Karpas-422 (cell line): ENCODE results near the gene C21orf91. TPM values are rescaled to one million over a fixed set of nuclear protein-coding genes. Genes with fewer than 3 reads are reported as not detected.
A peak's percentile ranks its signal among the peaks of the same experiment; 100 is the strongest.

ENCODE experiments used
- DNase-seq: peaks from one replicate; pipeline ENCODE4 v3.0.0-alpha.2; 2015
- H2AFZ ChIP-seq: fragments of 200-600 bp; sonication (generic); 2 replicates; pipeline ENCODE4 v1.6.1; 2014; ENCODE audit warnings: antibody characterized with exemption, low read length, mixed read lengths
- H3K27ac ChIP-seq: fragments of 200-600 bp; sonication (generic); 2 replicates; pipeline ENCODE4 v1.5.1; 2014; ENCODE audit warnings: mild to moderate bottlenecking, low read length, moderate library complexity
- H3K27me3 ChIP-seq: fragments of 200-600 bp; sonication (generic); 2 replicates; pipeline ENCODE4 v1.6.1; 2014; ENCODE audit warnings: low read length, mixed read lengths
- H3K36me3 ChIP-seq: fragments of 200-600 bp; sonication (generic); 2 replicates; pipeline ENCODE4 v1.6.1; 2014; ENCODE audit warnings: low read length, mixed read lengths; ENCODE audit not compliant: insufficient read depth
- H3K4me1 ChIP-seq: fragments of 200-600 bp; sonication (generic); 2 replicates; pipeline ENCODE4 v1.6.1; 2014; ENCODE audit warnings: mild to moderate bottlenecking, low read length, mixed read lengths
- H3K4me2 ChIP-seq: fragments of 200-600 bp; sonication (generic); 2 replicates; pipeline ENCODE4 v1.6.1; 2014; ENCODE audit warnings: low read length, low read depth, mild to moderate bottlenecking; ENCODE audit not compliant: poor library complexity, severe bottlenecking
- H3K4me3 ChIP-seq: fragments of 200-600 bp; sonication (generic); 2 replicates; pipeline ENCODE4 v1.5.1; 2014; ENCODE audit warnings: mild to moderate bottlenecking, antibody characterized with exemption, low read length, mixed read lengths
- H3K79me2 ChIP-seq: fragments of 200-600 bp; sonication (generic); 2 replicates; pipeline ENCODE4 v1.6.1; 2014; ENCODE audit warnings: mild to moderate bottlenecking, low read length, mixed read lengths
- H3K9ac ChIP-seq: fragments of 200-600 bp; sonication (generic); 2 replicates; pipeline ENCODE4 v1.6.0; 2014; ENCODE audit warnings: low read length
- H3K9me2 ChIP-seq: fragments of 200-600 bp; sonication (generic), shearing (Covaris generic); replicated peaks from 2 replicates; pipeline ENCODE4 v1.6.0; 2014; ENCODE audit warnings: mild to moderate bottlenecking, low read length, moderate library complexity; ENCODE audit not compliant: insufficient read depth
- H3K9me3 ChIP-seq: fragments of 300-700, 200-600 bp; sonication (generic); 2 replicates; pipeline ENCODE4 v1.6.1; 2014; ENCODE audit warnings: low read length, mixed read lengths
- H4K20me1 ChIP-seq: fragments of 200-600 bp; sonication (generic); 2 replicates; pipeline ENCODE4 v1.6.1; 2014; ENCODE audit warnings: mild to moderate bottlenecking, antibody characterized with exemption, low read length, low read depth; ENCODE audit not compliant: insufficient read depth
- total RNA-seq: library from RNA; depleted of rRNA; stranded (reverse); fragments of >200 nt; shearing (Covaris generic); gene quantifications from 2 replicates; pipeline ENCODE4 v1.2.3, GENCODE V29; 2014; ENCODE audit warnings: low replicate concordance

Gene C21orf91
- total RNA-seq, 1 experiment from 2014 or later = 37.4 TPM

- Histone ChIP-seq H3K4me2 (peak overlapping the region; percentile 74), H3K36me3 (peaks cover 28% of the 10 kb centered on the region), H3K27me3 (no peaks in the 10 kb centered on the region), H3K79me2 (no peaks in the 10 kb centered on the region), H3K9ac (no peak overlapping the region), H3K4me3 (no peak overlapping the region), H2AFZ (no peak overlapping the region; the same call in 1 of the 2 replicates), H3K27ac (peak overlapping the region; percentile 98), H3K9me3 (no peaks in the 10 kb centered on the region), H3K4me1 (peaks cover 63% of the 10 kb centered on the region), H4K20me1 (no peaks in the 10 kb centered on the region), H3K9me2 (no peaks in the 10 kb centered on the region)
- DNase-seq = no peak
Measured at GRCh38 chr21:17785403-17785788, 33.8 kb downstream of the C21orf91 start.

- no peaks in the 10 kb centered on the region for H3K79me2 ChIP-seq
- peak overlapping the region; percentile 42 for H3K4me3 ChIP-seq
- peak; percentile 79 for DNase-seq
- H3K27me3 ChIP-seq = no peaks in the 10 kb centered on the region
- peak overlapping the region; percentile 98 for H3K27ac ChIP-seq
- H2AFZ ChIP-seq = peak overlapping the region; percentile 17; the same call in 1 of the 2 replicates
- H3K9me3 ChIP-seq = no peaks in the 10 kb centered on the region
- peak overlapping the region; percentile 67 for H3K9ac ChIP-seq
- peak overlapping the region; percentile 74 for H3K4me2 ChIP-seq
- H4K20me1 ChIP-seq = no peaks in the 10 kb centered on the region
- H3K9me2 ChIP-seq = no peaks in the 10 kb centered on the region
- H3K4me1 ChIP-seq = peaks cover 57% of the 10 kb centered on the region
- peaks cover 26% of the 10 kb centered on the region for H3K36me3 ChIP-seq
Measured at GRCh38 chr21:17784604-17785402, 34.4 kb downstream of the C21orf91 start.

- Histone ChIP-seq H3K4me2 (peak overlapping the region; percentile 74), H3K79me2 (no peaks in the 10 kb centered on the region), H3K9ac (peak overlapping the region; percentile 67), H3K36me3 (peaks cover 26% of the 10 kb centered on the region), H3K4me3 (peak overlapping the region; percentile 42), H4K20me1 (no peaks in the 10 kb centered on the region), H3K4me1 (peaks cover 53% of the 10 kb centered on the region), H3K9me3 (no peaks in the 10 kb centered on the region), H3K27me3 (no peaks in the 10 kb centered on the region), H2AFZ (peak overlapping the region; percentile 49; the same call in 1 of the 2 replicates), H3K9me2 (no peaks in the 10 kb centered on the region), H3K27ac (peak overlapping the region; percentile 98)
- peak; percentile 81 for DNase-seq
Measured at GRCh38 chr21:17784180-17784598, 35.0 kb downstream of the C21orf91 start.

GRCh38 chr21:17783481-17784179, 35.5 kb downstream of the C21orf91 start:
- H3K4me1 ChIP-seq = peaks cover 51% of the 10 kb centered on the region
- H3K9me3 ChIP-seq = no peaks in the 10 kb centered on the region
- no peaks in the 10 kb centered on the region for H3K9me2 ChIP-seq
- H3K27me3 ChIP-seq = no peaks in the 10 kb centered on the region
- DNase-seq = peak; percentile 83
- H3K4me2 ChIP-seq = peak overlapping the region; percentile 74
- peak overlapping the region; percentile 98 for H3K27ac ChIP-seq
- peak overlapping the region; percentile 67 for H3K9ac ChIP-seq
- peak overlapping the region; percentile 49; the same call in 1 of the 2 replicates for H2AFZ ChIP-seq
- H3K36me3 ChIP-seq = peaks cover 26% of the 10 kb centered on the region
- peak overlapping the region; percentile 42 for H3K4me3 ChIP-seq
- no peaks in the 10 kb centered on the region for H3K79me2 ChIP-seq
- H4K20me1 ChIP-seq = no peaks in the 10 kb centered on the region

- Histone ChIP-seq H2AFZ (no peak overlapping the region), H3K36me3 (peaks cover 26% of the 10 kb centered on the region), H3K27me3 (no peaks in the 10 kb centered on the region), H3K9ac (peak overlapping the region; percentile 67; the same call in 1 of the 2 replicates), H4K20me1 (no peaks in the 10 kb centered on the region), H3K79me2 (no peaks in the 10 kb centered on the region), H3K4me2 (peak overlapping the region; percentile 74), H3K4me1 (peaks cover 51% of the 10 kb centered on the region), H3K4me3 (no peak overlapping the region), H3K9me3 (no peaks in the 10 kb centered on the region), H3K9me2 (no peaks in the 10 kb centered on the region), H3K27ac (peak overlapping the region; percentile 98)
- DNase-seq = no peak
Measured at GRCh38 chr21:17783003-17783402, 36.2 kb downstream of the C21orf91 start.

- Histone ChIP-seq H3K27ac (no peak overlapping the region), H3K27me3 (no peaks in the 10 kb centered on the region), H3K4me3 (no peak overlapping the region), H4K20me1 (no peaks in the 10 kb centered on the region), H3K79me2 (no peaks in the 10 kb centered on the region), H3K9ac (no peak overlapping the region), H3K9me3 (no peaks in the 10 kb centered on the region), H3K9me2 (no peaks in the 10 kb centered on the region), H2AFZ (no peak overlapping the region), H3K36me3 (peaks cover 23% of the 10 kb centered on the region), H3K4me2 (no peak overlapping the region), H3K4me1 (peaks cover 51% of the 10 kb centered on the region)
- DNase-seq = no peak
Measured at GRCh38 chr21:17782051-17782450, 37.1 kb downstream of the C21orf91 start.

GRCh38 chr21:17781524-17781923, 37.6 kb downstream of the C21orf91 start:
- Histone ChIP-seq H3K4me3 (no peak overlapping the region), H2AFZ (no peak overlapping the region), H3K4me2 (no peak overlapping the region), H3K9me2 (no peaks in the 10 kb centered on the region), H3K9me3 (no peaks in the 10 kb centered on the region), H3K9ac (no peak overlapping the region), H3K27me3 (no peaks in the 10 kb centered on the region), H4K20me1 (no peaks in the 10 kb centered on the region), H3K4me1 (peaks cover 51% of the 10 kb centered on the region), H3K36me3 (peaks cover 17% of the 10 kb centered on the region), H3K79me2 (no peaks in the 10 kb centered on the region), H3K27ac (no peak overlapping the region)
- no peak for DNase-seq

- no peak for DNase-seq
- no peaks in the 10 kb centered on the region for H4K20me1 ChIP-seq
- no peaks in the 10 kb centered on the region for H3K9me2 ChIP-seq
- no peak overlapping the region for H3K27ac ChIP-seq
- no peak overlapping the region for H2AFZ ChIP-seq
- H3K4me3 ChIP-seq = no peak overlapping the region
- H3K9me3 ChIP-seq = no peaks in the 10 kb centered on the region
- peaks cover 51% of the 10 kb centered on the region for H3K4me1 ChIP-seq
- no peak overlapping the region for H3K4me2 ChIP-seq
- H3K27me3 ChIP-seq = no peaks in the 10 kb centered on the region
- no peaks in the 10 kb centered on the region for H3K79me2 ChIP-seq
- H3K36me3 ChIP-seq = peaks cover 10% of the 10 kb centered on the region; the same call in 1 of the 2 replicates
- H3K9ac ChIP-seq = no peak overlapping the region
Measured at GRCh38 chr21:17780539-17780938, 38.6 kb downstream of the C21orf91 start.
